Body of pancreas (tissue), 4 donors: ENCODE results near the gene TENM3.

ENCODE experiments used
- CTCF ChIP-seq, 7 experiments: fragments of 450-650 bp in 4 of 7; fragments of 200-600 bp in 3 of 7; sonication (generic) in 3 of 7; IDR thresholded peaks; one replicate each; pipeline ENCODE4 v1.5.1; 2016 to 2019; ENCODE audit warnings: antibody characterized with exemption in 7 of 7
- POLR2A ChIP-seq, 3 donors: fragments of 450-650 bp; IDR thresholded peaks; one replicate each; pipeline ENCODE4 v1.6.1; 2016; ENCODE audit warnings: antibody characterized with exemption in 3 of 3, mild to moderate bottlenecking in 2 of 3

GRCh38 chr4:182840108-182840507 lies 596.9 kb downstream of the TENM3 start:
- no peak for TF ChIP-seq CTCF (IDR thresholded peaks at IDR 0.05)
- no peak for TF ChIP-seq POLR2A (IDR thresholded peaks at IDR 0.05)
